SW 1271 (cell line): ENCODE results near the gene TAOK3.

Source experiments
- DNase-seq, 2 experiments: peaks; one replicate each; lab custom pipeline; 2025; lab: John Stamatoyannopoulos, UW

The TAOK3 gene

GRCh38 chr12:118206107-118206412, 166.6 kb downstream of the TAOK3 start:
- no peak for DNase-seq

- no peak for DNase-seq
Observed at GRCh38 chr12:118193958-118194357, 178.7 kb downstream of the TAOK3 start.

- no peak for DNase-seq
Observed at GRCh38 chr12:118193477-118193876, 179.2 kb downstream of the TAOK3 start.

GRCh38 chr12:118190266-118190665, 182.4 kb downstream of the TAOK3 start:
- no peak for DNase-seq

- no peak for DNase-seq
Observed at GRCh38 chr12:118189741-118190191, 182.9 kb downstream of the TAOK3 start.

- DNase-seq = no peak
Observed at GRCh38 chr12:118188690-118189371, 183.9 kb downstream of the TAOK3 start.

GRCh38 chr12:118187751-118188435, 184.8 kb downstream of the TAOK3 start:
- DNase-seq = no peak

GRCh38 chr12:118185602-118186397, 186.9 kb downstream of the TAOK3 start:
- DNase-seq = no peak

GRCh38 chr12:118183711-118184110, 189.0 kb downstream of the TAOK3 start:
- no peak for DNase-seq

GRCh38 chr12:118183155-118183554, 189.6 kb downstream of the TAOK3 start:
- DNase-seq = no peak

- no peak for DNase-seq
Observed at GRCh38 chr12:118175823-118176447, 196.8 kb downstream of the TAOK3 start.

- DNase-seq = no peak
Observed at GRCh38 chr12:118166946-118167345, 205.8 kb downstream of the TAOK3 start.

GRCh38 chr12:118164798-118165486, 207.8 kb downstream of the TAOK3 start:
- peak in 1 of 2 experiments; percentile 45 for DNase-seq

GRCh38 chr12:118160536-118160935, 212.2 kb downstream of the TAOK3 start:
- DNase-seq = no peak

- no peak for DNase-seq
Observed at GRCh38 chr12:118151755-118152154, 221.0 kb downstream of the TAOK3 start.

- no peak for DNase-seq
Observed at GRCh38 chr12:118150625-118151024, 222.1 kb downstream of the TAOK3 start.

- DNase-seq = no peak
Observed at GRCh38 chr12:118148287-118148686, 224.4 kb downstream of the TAOK3 start.

- DNase-seq = no peak
Observed at GRCh38 chr12:118145798-118146156, 226.9 kb downstream of the TAOK3 start.

GRCh38 chr12:118145113-118145797, 227.5 kb downstream of the TAOK3 start:
- DNase-seq = no peak

GRCh38 chr12:118144499-118144898, 228.2 kb downstream of the TAOK3 start:
- DNase-seq = no peak

GRCh38 chr12:118140825-118141224, 231.9 kb downstream of the TAOK3 start:
- DNase-seq = no peak
